DND-41 (cell line): Measurements from ENCODE around the gene PIGX.

Experiments used
- CTCF ChIP-seq: IDR thresholded peaks from 2 replicates; pipeline ENCODE4 v1.5.1; 2012; ENCODE audit warnings: borderline replicate concordance, low read length, moderate library complexity, mild to moderate bottlenecking; ENCODE audit not compliant: poor library complexity, severe bottlenecking; ENCODE audit errors: extremely low read depth
- EZH2 ChIP-seq: IDR thresholded peaks from 3 replicates; pipeline ENCODE4 v1.6.1; 2012; ENCODE audit warnings: borderline replicate concordance, low read depth, mild to moderate bottlenecking, moderate library complexity, low read length, inconsistent platforms; ENCODE audit not compliant: severe bottlenecking

- no peak for TF ChIP-seq CTCF
- TF ChIP-seq EZH2: no peak
Observed at GRCh38 chr3:196774191-196774820, 62.1 kb downstream of the PIGX start.
